Measurements from ENCODE around the gene CPTP. TPM values are rescaled to one million over a fixed set of nuclear protein-coding genes. Genes with fewer than 3 reads are reported as not detected.

The CPTP gene
- total RNA-seq, 1 experiment from 2014 or later: 52.2 TPM

GRCh38 chr1:1332774-1333480, 8.3 kb downstream of the CPTP start:
- no peak overlapping the region for H3K27ac ChIP-seq (ENCODE audit: low read length)
- POLR2A ChIA-PET: no interaction called here

More at GRCh38 chr1:1332774-1333480, 8.3 kb downstream of the CPTP start:
- in situ Hi-C loops (cut with HindIII; ENCODE audit: low pct_unique_long_range_greater_than_20kb, low sequenced_read_pairs): no loop called here
- no TSS peak for BruUV-seq (replicated peaks)
- peak in 1 of 2 experiments; percentile 13; a peak in 1 of 4 replicates for TF ChIP-seq REST (IDR thresholded peaks at IDR 0.05; ENCODE audit: insufficient read depth in 1 of 2, low read depth in 2 of 2, low read length in 1 of 2)
- TF ChIP-seq CTCF (IDR thresholded peaks at IDR 0.05): no peak
- TF ChIP-seq POLR2AphosphoS5 (IDR thresholded peaks at IDR 0.05; ENCODE audit: low read depth, low read length): no peak; the same call in 1 of the 2 replicates
- no peak for TF ChIP-seq SIN3A (IDR thresholded peaks at IDR 0.05; ENCODE audit: borderline replicate concordance, insufficient read depth, low read depth, low read length)
- TF ChIP-seq TCF7L2 (IDR thresholded peaks at IDR 0.05; ENCODE audit: low read depth, low read length): no peak
- DNase-seq (ENCODE audit: low read depth, low spot score): no peak
- Histone ChIP-seq H3K36me3 (ENCODE audit: control insufficient read depth, insufficient read depth, low read length) (no peaks in the 10 kb centered on the region), H3K27me3 (ENCODE audit: control insufficient read depth, insufficient read depth, low read length) (no peaks in the 10 kb centered on the region), H3K4me3 (ENCODE audit: low read depth in 2 of 2, low read length in 2 of 2) (no peak overlapping the region), H3K4me1 (ENCODE audit: control insufficient read depth, insufficient read depth, low read length) (no peaks in the 10 kb centered on the region), H3K9me3 (ENCODE audit: control insufficient read depth, insufficient read depth, low read depth, low read length) (no peaks in the 10 kb centered on the region)
- CTCF ChIA-PET: no interaction called here
- intact Hi-C loops (cut with micrococcal nuclease; ENCODE audit: unreplicated experiment): no loop called here
- ATAC-seq: peak; percentile 3; the same call in 1 of the 2 replicates
